Muscle of back (tissue), 11 donors: ENCODE measurements around the gene SYNGR1. TPM values are rescaled to one million over a fixed set of nuclear protein-coding genes. Genes with fewer than 3 reads are reported as not detected.
"Not testable (repeated sequence)": the region's sequence is repeated elsewhere in the genome, so short reads cannot be mapped to it uniquely, and the experiment has no call there.

Experiments used
- DNase-seq, 3 donors: peaks; one replicate each; pipeline versions ENCODE4 v3.0.0 to v3.0.0-alpha.2; 2013
- polyA plus RNA-seq, 10 donors: library from polyadenylated mRNA; unstranded; fragments of 120-200 nt; gene quantifications; one replicate each; pipeline ENCODE4 v1.2.1, GENCODE V29; 2013; ENCODE audit not compliant: insufficient read length in 10 of 10

SYNGR1 gene
- polyA plus RNA-seq, 10 donors, result 10.4 to 20.2 (median 13.2) TPM

DNA sequence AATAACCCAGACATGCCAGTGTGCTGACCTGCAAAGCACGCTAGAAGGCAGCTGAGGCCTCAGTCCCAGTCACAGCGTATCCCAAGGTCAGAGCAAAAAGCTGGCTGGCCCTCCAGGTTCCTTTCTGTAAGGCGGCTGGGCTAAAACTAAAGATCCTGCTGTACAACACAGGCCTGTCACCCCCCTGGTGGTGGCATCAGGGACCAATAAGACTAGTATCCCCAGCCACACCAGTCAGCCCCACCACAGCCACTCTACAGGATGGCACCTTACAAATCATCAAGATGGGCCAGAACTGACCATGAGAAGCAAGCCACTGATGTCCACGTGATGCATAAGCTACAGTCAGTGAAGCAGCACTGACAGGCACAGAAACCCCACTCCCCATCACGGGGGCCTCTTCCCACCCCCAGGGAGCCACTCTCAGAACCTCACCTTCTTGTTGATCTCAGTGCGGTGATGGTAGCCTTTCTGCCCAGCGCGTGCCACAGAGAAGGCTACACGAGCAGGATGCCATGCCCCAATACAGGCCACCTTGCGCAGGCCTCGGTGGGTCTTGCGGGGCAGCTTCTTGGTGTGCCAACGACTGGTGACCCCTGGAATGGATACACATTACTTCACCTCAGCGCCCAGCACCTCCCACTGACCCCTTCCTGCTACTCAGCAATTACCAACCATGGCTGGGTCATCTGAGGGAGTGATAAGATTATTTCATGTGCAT lies 35.4 kb upstream of the SYNGR1 start:
- no peak for DNase-seq

DNA sequence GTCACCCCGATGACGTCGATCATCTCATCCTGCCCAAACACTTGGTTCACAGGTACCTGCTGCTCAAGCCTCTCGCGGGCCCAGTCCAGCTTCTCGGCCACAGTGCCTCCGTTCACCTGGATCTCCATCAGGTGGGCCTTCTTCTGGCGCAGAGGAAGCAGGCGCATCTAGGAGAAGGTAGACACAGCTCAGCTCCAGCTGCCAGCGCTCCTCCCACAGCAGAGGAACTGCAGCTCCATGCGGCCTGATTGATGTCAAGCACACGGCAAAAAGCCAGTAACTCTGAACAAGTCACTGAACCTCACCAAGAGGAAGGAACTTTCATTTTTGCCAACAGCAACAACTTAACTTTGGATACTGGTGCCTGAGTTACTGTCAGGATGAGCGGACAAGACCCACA lies 34.4 kb upstream of the SYNGR1 start:
- no peak for DNase-seq

DNA sequence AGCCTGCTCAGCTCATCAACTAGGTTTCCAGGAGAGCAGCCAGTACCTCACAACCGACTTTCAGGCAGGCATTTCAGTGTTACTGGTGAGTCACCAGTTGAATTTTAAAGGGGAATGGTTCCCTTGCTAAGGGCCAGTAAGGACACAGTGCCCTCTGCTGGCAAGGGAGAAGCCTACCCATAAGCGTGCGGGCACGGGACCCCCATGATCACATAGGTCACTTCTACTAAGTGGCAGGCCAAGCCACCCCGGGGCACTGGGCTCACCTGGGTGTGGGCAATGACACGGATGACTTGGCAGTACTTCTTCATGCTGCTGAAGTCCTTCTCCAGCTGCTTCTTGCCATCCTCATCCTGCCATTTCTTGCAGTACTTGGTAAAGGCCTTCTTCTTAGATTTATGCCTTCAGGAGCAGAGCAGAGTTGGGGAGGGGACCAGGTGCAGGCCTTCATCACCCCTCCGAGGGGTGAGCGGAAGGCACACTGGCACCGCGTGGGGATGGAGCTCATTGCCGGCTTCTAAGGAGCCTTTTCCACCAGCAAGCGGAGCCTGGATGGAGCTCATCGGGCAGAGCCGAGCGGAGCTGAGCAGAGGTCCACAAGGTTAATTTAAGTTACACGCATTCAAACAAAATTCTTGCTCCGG lies 33.2 kb upstream of the SYNGR1 start:
- DNase-seq, result peak; percentile 67 to 85 (median 77)

DNA sequence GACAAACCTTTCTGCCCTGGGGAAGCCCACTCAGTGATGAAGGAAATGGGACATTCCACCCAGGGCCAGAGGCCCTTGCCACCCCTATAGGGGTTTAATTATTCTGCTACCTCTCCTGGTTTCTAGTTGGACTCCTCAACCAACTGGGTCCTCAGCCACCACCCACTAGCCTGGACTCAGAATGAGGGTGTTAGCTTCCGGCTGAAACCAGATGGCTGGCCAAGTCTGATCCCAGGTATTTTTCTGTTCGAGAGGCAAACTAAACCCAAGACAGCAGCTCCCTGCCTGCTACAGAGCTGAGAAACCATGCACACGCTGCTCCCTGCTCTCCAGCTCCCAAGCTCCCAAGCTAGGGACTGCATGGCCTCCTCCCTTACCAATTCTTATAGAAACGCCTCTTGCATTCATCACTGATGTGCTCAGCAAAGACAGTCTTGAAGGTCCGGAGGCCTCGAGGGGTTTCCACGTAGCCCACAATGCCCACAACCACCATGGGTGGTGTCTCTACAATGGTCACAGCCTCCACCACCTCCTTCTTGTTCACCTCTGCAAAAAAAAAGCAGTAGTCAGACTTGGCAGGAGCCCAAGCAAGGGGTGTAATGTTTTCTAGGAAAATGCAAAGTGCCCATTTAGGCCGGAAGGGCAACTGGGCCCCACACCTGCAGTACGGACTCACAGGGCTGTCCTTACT lies 32.6 kb upstream of the SYNGR1 start:
- DNase-seq, result no peak

DNA sequence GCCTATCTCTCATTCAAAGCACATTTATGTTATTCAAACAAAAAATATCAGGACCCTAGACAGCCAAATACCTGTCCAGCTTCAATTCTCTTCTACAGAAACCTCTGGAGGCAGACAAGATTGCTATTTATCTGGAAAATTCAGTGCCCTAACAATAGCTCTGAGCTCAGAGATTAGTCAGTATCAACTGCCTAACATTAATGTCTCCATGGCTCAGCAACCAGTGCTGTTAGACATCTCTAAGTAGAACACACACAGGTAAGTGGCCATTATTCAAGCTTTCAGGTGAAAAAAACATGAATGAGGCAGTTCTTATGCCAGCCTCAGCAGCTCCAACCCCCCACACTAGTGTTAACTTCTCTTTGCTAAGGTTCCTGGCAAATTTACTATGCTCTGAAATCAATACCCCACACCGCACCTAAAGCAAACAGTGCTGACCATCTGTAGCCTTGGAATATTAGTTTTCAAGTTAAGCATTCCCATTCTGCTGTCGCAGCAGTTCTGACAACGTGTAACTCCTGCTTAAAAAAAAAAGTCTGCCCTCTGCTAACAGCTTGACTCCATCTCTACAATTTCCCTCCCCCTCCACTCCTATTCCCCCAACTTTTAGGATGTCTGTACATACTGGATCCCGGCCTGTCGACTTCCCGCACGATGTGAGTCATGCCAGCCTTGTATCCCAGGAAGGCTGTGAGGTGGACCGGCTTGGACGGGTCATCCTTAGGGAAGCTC lies 31.9 kb upstream of the SYNGR1 start:
- no peak for DNase-seq

DNA sequence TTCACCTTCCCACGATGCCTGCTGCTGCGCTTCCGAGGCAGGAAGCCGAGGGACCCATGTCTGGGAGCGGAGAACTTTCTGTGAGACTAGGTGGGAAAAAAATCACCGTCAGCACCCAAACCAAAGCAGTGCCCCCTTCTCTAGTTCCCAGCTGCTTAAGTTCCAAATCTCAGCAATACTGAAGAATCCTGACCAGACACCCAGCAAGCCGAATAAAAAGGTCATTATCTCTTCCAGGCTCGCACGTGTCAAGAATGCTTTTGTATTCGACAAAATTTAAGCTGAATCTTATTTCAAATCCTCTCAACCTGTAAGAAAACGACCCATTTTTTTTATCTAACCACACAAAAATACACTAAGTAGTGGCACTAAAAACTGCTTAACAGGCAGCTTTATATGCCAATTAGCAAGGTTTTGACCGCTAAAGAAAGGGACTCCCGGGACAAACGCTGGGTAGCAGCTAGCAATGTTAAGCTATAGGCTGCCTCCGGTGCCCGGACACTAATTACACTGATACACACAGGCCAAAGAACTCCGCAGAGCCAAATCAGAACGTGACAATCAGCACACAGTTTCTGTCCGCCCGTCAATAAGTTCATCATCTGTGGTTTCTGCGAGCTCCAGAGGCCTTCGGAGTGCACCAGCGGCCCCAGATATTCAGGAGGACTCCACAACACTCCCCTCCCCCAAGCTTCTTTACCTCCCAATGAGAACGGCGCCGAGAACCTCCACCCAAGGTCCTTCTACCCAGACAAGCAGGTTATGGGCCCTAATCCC lies 31.1 kb upstream of the SYNGR1 start:
- DNase-seq, result no peak

DNA sequence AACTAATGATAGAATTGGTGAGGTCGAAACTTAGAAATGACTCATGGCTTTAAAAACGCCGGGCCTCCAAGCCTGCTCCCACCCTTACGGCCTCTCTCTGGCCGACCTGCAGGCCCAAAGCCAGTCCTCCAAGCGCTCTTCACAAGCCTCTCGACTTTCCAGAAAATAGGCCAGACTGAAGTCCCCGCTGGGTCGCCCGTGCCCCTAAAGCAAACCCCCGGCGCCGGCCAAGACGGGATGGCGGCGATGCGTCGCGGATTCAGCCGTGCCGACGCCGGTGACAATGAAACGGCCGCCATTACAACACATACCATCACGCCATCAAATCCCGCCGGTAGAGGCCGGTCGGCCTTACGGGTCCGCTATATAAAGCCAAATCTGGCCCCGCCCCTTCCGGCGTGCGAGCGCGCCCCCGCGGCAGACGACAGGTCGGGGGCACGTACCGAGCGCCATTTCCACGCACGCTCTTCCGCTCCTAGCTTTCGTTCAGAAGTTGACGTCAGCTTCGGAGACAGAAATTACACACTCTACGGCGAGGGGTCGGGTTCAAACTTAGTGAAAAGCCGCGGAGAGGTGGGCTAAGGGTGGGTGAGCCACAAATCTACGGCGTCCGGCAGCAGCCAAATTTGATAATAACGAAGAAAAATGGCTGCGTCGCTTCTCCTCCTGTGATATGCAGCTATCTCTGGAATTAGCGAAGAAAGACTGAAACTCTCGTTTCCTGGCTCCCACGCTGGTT lies 30.3 kb upstream of the SYNGR1 start, which contains the start of gene RPL3:
Gene RPL3 (minus strand): TSS at position 340 of the 739 bp plus-strand sequence. CDS start 26 bp downstream, at position 314.
- DNase-seq, result peak; percentile 99 to 100 (median 100)

DNA sequence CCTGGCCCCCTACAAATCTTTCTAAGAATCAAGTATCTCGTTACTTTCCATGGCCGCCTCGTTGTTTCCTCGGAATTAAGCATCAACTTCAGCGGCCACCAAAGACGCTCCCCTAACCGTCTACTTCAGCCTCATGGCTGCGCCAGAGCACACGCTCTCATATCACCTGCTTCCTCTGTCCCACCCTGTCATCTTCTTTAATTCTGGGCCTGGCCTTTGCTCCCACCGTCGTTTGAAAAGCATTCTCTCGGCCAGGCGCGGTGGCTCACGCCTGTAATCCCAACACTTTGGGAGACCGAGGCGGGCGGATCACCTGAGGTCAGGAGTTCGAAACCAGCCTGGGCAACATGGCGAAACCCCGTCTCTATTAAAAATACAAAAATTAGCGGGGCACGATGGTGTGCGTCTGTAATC lies 29.2 kb upstream of the SYNGR1 start:
- not testable (repeated sequence) for DNase-seq

DNA sequence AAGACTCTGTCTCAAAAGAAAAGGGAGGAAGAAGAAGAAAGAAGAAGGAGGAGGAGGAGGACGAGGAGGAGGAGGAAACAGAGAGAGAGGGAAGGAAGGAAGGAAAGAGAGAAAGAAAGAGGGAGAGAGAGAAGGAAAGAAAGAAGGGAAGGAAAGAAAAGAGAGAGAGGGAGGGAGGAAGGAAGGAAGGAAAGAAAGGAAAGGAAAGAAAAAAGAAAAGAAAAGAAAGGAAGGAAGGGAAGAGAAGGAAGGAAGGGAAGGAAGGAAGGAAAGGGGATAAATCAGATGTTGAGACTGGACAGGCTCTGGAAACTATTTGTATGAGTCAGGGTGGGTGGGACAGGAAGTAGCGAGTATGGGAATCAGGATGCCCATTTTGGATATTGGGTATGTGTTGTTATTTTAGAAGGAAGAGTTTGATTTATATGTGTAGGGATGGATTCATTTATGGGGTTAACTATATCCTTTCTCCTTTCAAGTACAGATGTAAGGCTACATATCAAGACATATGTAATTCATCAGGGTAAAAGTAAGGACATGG lies 24.3 kb upstream of the SYNGR1 start:
- no peak for DNase-seq

DNA sequence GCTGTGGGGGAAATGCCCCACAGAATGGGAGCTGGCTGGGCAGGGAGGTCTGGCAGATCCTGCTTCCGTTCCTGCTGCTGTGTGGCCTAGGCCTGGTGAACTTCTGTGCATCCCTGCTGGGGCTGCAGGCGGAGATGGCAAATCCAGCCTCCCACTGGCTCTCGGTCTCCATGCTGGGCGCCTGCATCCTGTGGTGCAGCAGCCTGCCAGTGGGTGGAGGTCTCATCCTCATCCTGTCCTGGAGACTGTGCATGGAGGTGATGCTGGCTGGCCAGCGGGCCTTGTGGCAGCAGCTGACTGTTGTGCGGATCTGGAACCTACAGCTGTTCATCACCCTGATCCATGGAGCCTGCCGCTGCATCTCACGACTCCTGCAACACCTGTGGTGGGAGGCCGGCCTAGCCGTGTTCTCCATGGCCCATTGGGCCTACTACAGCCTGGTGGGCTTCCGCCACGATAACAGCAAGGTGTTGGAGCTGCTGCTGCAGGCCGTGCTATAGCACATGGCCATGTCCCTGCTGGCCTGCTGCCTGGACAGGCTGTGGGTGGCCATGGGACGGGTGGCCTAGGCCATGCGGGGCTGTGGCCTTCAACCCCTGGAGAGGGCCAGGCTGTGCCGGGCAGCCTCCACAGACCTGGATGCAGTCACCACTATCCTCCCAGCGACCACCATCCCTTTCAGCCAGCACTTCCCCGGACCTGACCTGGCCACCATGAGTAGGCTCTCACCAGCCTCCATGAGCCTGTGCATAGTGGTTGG lies 21.6 kb upstream of the SYNGR1 start:
- DNase-seq, result no peak

DNA sequence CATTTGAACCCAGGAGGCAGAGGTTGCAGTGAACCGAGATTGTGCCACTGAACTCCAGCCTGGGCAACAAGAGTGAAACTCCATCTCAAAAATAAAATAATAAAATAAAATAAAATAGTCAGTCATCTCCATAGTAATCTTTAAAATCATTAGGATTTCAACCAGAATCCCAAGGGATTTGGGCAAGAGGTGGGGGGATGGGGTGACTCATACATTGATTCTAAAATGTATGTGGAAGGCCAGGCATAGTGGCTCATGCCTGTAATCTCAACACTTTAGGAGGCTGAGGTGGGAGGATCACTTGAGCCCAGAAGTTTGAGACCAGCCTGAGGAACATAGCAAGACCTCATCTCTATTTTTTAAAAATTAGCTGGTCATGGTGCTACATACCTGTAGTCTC lies 19.2 kb upstream of the SYNGR1 start:
- DNase-seq, result not testable (repeated sequence)

DNA sequence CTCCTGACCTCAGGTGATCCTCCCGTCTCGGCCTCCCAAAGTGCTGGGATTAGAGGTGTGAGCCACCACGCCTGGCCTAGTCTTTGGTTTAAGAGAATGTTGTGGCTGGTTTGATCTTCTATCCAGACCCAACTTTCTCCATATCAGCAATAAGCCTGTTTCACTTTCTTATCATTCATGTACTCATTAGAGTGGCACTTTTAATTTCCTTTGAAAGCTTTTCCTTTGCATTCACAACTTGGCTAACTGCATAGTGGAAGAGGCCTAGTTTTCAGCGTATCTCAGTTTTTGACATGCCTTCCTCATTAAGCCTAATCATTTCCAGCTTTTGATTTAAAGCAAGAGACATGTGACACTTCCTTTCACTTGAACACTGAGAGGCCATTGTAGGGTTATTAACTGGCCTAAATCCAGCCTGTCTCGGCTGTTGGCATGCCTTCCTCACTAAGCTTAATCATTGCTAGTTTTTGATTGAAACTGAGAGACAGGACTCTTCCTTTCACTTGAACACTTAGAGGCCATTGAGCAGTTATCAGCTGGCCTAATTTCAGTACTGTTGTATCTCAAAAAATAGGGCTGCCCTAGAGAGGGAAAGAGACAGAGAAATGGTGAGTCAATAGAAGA lies 17.2 kb upstream of the SYNGR1 start:
- no peak for DNase-seq

DNA sequence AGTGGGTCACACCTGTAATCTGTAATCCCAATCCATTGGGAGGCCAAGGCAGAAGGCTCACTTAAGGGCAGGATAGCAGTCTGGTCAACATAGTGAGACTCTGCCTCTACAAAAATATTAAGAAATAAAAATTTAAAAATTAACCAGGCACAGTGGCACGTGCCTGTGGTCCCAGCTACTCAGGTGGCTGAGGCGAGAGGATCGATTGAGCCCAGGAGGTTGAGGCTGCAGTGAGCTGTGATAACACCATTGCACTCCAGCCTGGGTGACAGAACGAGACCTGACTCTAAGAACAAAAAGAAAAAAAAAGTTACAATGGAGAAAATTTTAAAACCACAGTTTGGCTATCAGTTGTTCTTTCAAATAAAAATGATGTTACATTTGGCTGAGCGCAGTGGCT lies 13.4 kb upstream of the SYNGR1 start:
- no peak for DNase-seq

DNA sequence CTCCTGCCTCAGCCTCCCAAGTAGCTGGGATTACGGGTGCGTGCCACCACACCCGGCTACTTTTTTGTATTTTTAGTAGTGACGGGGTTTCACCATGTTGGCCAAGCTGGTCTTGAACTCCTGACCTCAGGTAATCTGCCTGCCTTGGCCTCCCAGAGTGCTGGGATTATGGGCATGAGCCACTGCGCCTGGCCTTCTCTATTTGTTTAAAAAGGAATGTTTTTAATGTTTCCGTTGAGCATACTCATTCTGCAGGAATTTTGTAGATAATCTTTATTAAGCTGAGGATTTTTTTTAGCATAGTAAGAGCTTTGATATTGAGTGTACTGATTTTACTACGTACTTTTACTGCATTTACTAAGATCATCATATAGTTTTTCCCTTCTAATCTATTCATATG lies 10.0 kb upstream of the SYNGR1 start:
- DNase-seq, result not testable (repeated sequence)

DNA sequence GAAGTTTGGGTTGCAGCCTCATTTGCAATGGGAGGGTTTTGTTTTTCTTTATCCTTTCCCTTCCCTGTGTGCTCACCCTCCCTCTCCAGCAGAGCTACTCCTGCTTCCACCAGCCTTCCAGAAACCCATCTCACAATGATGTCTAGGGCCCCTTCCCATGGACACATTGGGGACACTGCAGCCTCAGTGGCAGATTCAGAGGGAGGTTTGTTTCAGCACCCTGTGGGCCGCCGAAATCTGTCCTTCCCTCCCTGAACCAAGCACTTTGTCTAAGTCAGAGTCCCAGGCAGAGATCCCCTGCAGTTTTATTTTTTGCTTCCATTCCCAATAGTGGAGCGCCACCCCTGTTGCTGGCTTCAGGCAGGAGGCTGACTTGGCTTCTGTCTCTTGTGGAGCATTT lies 8.6 kb upstream of the SYNGR1 start:
- no peak for DNase-seq

DNA sequence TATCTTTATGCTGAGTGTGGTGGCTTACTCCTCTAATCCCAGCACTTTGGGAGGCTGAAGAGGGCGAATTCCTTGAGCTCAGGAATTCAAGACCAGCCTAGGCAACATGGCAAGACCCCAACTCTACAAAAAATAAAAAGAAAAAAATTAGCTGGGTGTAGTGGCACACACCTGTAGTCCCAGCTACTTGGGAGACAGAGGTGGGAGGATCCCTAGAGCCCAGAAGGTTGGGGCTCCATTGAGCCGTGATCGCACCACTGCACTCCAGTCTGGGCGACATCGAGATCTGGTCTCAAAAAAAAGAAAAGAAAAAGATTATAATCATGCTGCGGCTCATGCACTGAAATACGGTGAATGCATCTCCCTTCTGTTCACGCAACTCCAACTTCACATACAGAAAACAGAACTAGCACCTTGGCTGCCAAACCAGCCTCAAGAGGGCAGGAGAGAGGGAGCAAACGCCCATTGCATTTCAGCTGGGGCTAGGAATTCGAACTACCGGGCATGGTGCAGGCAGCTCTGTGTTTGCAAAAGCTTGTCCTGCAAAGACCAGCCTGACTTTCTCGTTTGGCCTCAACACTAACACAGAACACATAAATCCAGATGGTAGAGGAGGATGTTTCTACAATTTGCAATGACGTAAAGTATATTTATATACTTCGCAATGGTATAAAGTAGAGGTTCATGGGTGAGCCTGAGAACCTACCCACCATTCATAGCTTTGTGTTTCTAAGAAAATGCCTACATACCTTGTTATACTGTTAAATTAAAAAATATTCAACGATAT lies 6.3 kb upstream of the SYNGR1 start:
- peak in 2 of 3 donors; percentile 33 to 64 for DNase-seq

DNA sequence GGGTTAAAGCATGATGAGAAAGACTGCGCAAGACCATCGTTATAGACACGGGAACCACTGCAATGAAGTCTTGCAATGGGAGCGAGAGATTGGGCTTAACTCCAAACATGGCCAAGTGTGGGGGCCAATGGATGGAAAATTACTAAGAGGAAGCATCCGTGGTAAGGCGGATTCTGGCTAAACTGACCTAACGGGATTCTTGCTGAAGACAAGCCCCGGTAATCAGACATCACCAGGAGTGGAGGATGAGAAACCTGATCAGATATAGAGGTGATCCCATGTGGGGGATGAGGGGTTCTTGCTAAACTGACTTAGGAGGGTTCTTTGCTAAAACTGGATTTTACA lies 5.8 kb upstream of the SYNGR1 start:
- DNase-seq, result no peak

DNA sequence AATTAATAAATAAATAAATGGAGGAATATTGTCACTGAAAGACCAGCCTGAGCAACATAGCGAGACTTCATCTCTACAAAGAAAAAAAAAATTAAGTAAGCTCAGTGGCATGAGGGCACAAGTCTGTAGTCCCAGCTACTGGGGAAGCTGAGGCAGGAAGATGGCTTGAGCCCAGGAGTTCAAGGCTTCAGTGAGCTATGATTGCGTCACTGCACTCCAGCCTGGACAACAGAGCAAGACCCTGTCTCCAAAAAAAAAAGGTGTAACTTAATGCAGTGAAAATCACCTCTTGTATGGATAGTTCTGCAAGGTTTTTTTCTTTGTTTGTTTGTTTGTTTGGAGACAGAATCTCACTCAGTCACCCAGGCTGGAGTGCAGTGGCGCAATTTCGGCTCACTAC lies 4.6 kb upstream of the SYNGR1 start:
- no peak for DNase-seq
